Hepatocyte (in vitro differentiated cells): ENCODE results near the gene RETN.

Source experiments
- CTCF ChIP-seq: fragments of 200-600 bp; sonication (generic); IDR thresholded peaks from 2 replicates; pipeline ENCODE4 v1.5.1; 2016; ENCODE audit warnings: antibody characterized with exemption, mild to moderate bottlenecking; ENCODE audit not compliant: poor library complexity
- EZH2 ChIP-seq: fragments of 200-600 bp; sonication (generic); IDR thresholded peaks from 2 replicates; pipeline ENCODE4 v1.6.1; 2016; ENCODE audit warnings: antibody characterized with exemption, mild to moderate bottlenecking, borderline replicate concordance

- TF ChIP-seq CTCF (no peak), EZH2 (no peak)
Observed at GRCh38 chr19:7629347-7630054, 39.3 kb upstream of the RETN start, which contains the start of the genes PET100 and XAB2.
